HCT116 (cell line): Measurements from ENCODE around the gene CEP131.

Source experiments
- CTCF ChIP-seq, 3 experiments: fragments of 200-600 bp in 1 of 3; sonication (generic) in 1 of 3; IDR thresholded peaks in 2 of 3; conservative IDR thresholded peaks in 1 of 3; 2 replicates each; pipeline ENCODE4 v1.5.1; 2012 to 2017; ENCODE audit warnings: low read depth in 2 of 3, low read length in 2 of 3, antibody characterized with exemption in 1 of 3, borderline replicate concordance in 1 of 3, control low read depth in 1 of 3, mild to moderate bottlenecking in 1 of 3, mixed read lengths in 1 of 3, mixed run types in 1 of 3, moderate library complexity in 1 of 3; ENCODE audit not compliant: insufficient read depth in 1 of 3
- EZH2phosphoT487 ChIP-seq: fragments of 200-600 bp; IDR thresholded peaks from 2 replicates; pipeline ENCODE4 v1.6.1; 2018; ENCODE audit warnings: antibody characterized with exemption, borderline replicate concordance
- POLR2A ChIP-seq: IDR thresholded peaks from 2 replicates; pipeline ENCODE4 v1.7.0; 2011; ENCODE audit warnings: borderline replicate concordance; ENCODE audit not compliant: insufficient read depth, insufficient read length; ENCODE audit errors: extremely low read depth
- POLR2AphosphoS5 ChIP-seq: IDR thresholded peaks from 2 replicates; pipeline ENCODE4 v1.6.1; 2011; ENCODE audit warnings: mild to moderate bottlenecking, low read depth, low read length, moderate library complexity
- REST ChIP-seq: IDR thresholded peaks from 2 replicates; pipeline ENCODE4 v1.6.1; 2012; ENCODE audit warnings: low read depth

GRCh38 chr17:81229666-81229920 is 6.8 kb upstream of the CEP131 start:
- no peak for TF ChIP-seq REST
- TF ChIP-seq POLR2AphosphoS5 = no peak
- no peak for TF ChIP-seq POLR2A
- no peak for TF ChIP-seq CTCF (IDR thresholded peaks at IDR 0.05 in 2 of 3, conservative IDR thresholded peaks at IDR 0.05 in 1 of 3; ENCODE audit: borderline replicate concordance in 1 of 3, insufficient read depth in 1 of 3, low read depth in 2 of 3, low read length in 2 of 3)
- no peak for TF ChIP-seq EZH2phosphoT487
